Mucosa of gallbladder (tissue), 1 donor: ENCODE measurements around the gene RGS3. TPM values are rescaled to one million over a fixed set of nuclear protein-coding genes. Genes with fewer than 3 reads are reported as not detected.

Source experiments
- DNase-seq: peaks from one replicate; pipeline ENCODE4 v3.0.0-alpha.2; 2020; ENCODE audit warnings: low spot score
- total RNA-seq: library from RNA; stranded (reverse); gene quantifications from one replicate; pipeline ENCODE4 v1.2.1, GENCODE V29; 2021
- donor health status: DM: no; HTN: no; CAD: no.

RGS3 gene
- total RNA-seq, 1 donor from 2014 or later: 142 TPM

DNA sequence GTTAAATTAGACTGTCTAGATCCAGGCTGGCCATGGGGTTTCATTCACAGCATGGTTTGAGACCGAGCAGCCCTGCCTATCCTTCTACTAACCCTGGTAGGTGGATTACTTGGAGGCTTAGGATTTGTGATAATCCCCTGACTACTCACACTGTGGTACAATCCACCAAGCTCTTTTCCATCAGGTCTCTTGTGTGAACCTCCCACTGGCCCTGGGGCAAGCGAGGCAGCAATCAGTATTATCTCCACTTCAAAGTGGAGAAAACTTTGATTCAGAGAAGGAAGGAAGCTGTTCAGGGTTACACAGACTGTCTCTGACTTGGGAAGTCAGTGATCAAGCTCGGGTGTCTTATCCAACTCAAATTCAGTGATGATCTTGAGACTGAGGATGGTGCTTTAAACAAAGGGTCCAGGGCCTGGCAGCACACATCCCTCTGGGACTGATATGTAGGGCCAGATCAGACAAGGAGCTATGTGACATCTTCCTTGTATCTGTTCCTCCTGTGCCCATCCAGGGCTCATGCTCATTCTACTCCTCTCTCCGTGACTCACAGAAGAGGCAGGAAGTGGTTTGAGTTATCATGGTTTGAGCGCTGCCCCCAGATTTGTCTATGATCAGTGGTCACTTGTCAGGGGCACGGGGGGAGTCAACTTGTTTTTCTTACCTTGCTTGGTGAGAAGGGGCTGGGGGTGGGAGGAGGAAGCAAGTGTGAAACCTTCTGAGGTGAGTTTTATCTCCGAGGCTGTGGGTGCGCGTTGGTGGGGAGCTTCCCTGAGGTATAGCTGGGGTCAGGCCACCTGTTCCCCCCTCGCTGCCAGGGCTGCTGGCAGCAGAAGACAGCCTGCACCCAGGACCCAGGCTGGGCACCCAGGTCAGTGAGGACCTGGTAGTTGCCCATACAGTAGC, 48.6 kb downstream of the RGS3 start:
- no peak for DNase-seq

GRCh38 chr9:113513111-113513510, 49.6 kb downstream of the RGS3 start:
- DNase-seq: no peak

GRCh38 chr9:113513536-113513935, 50.0 kb downstream of the RGS3 start:
- no peak for DNase-seq

DNA sequence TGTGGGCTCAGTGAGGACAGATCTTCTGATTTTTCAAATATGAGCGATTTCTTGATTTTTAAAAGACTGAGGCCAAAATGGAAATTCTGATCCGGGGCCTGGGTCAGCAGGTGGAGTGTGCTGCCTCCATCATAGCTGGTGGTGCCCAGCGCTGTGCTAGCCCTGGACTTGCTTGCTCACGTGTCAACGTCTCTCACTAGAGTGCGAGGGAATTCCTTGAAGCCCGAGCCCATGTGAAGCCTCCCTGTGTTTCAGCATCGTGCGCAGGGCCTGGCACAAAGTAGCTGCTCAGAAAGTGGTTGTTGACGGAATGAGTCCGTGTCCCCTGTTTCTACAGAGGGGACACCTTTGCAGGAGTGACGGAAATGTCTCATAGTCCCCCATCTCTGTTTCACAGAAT, 50.5 kb downstream of the RGS3 start:
- no peak for DNase-seq

- DNase-seq: no peak
Measured at GRCh38 chr9:113514748-113515147, 51.2 kb downstream of the RGS3 start.

- DNase-seq: no peak
Measured at GRCh38 chr9:113515862-113516261, 52.3 kb downstream of the RGS3 start.

GRCh38 chr9:113516840-113517577, 53.5 kb downstream of the RGS3 start:
- peak; percentile 13 for DNase-seq

DNA sequence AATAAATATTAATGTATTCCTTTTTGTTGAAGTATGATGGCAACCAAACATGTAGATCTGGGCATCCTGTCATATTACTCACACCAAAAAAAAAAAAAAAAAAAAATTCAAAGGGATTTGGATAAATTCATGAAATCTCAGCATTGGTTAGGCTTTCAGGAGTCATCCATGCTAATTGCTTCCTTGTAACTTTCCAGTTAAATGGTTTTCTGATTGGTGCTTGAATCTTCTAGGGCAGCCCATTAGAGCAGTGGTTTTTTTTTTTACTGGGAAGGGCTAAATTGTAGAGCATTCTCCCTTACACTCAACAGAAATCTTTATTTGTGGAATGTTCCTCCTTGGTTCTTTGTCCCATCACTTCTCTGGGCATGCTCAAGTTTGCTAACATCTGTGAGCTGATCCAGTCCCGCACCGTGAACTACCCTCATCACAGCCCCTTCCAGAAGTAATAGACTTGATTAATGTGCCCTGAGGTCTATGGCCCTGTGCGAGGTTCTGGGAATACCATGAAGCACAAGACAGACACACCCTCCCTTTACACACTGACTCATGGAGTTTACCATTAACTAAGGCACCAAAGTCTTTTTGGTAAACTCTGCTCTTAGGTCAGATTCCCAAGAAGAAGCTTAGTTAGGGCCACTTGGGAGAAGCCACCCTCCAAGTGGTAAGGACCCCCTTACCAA, 56.0 kb downstream of the RGS3 start:
- DNase-seq: peak; percentile 68

DNA sequence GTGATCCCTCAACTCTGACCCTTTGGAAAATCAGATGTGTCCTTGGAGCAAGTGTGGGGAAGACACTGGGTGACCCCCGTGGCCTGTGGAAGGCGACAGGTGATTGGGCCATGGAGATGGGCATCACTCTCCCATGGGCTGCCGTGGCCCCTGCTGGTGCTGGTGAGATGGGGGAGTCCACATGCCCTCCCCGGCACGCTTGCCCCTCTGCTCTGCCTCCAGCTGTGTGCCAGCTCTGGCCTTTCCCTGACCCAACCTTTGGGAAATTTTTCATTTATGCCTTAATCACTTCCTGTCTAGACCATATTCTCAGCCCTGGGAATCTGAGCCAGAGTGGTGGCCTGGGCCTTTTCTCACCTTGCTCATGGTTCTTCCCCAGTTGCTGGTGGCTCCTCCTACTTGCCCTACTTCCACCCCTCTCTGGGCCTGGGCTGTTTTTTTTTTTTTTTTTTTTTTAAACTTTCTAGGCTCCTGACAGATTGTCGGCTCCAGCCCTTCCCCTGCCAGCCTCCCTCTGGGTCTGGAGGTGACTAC, 56.6 kb downstream of the RGS3 start:
- peak; percentile 61 for DNase-seq

DNA sequence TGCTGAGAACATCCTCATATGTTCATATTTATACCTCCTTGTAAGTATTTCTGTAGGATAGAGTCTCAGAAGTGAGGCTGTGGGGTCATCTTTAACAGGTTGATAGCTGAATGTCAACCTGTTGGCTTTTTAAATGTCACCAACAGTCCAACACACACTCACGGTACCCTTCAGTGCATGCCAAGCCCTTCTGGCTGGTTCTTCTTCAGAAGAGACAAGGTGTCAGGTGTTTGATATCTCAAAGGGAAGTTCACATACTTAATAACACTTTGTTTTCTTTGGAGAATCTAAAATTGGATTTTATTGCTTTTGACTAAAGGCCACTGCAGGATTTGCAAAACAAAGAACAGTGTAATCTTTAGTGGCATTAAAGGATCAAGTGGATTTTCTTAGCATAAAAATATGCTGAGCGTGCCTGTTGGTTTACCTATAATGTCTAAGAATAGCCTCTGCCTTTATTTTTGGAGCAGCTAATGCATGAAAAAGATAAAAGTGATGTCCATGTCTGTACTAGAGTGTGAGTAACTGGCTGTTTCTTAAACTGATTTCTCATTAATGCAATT, 58.2 kb downstream of the RGS3 start:
- no peak for DNase-seq

DNA sequence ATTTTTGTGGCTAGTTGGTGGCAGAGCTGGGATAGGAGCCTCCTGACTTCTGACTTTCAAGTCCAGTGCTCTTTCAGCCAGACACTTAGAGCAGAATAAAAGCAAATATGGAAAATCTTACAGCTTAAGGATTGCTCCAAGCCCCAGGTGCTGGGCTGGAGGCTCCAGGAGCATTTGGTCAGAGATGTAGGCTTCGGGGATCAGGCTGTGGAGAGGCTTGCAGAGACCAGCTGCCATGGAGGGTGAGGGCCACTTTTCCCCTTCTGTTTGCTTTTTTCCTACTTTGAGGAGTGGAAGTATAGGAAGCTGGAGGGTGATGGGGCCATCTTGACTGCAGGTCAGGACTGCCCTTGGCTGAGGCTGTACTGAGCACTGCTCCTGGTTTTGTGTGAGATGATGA, 58.9 kb downstream of the RGS3 start:
- DNase-seq: no peak

- no peak for DNase-seq
Measured at GRCh38 chr9:113522858-113523257, 59.3 kb downstream of the RGS3 start.

DNA sequence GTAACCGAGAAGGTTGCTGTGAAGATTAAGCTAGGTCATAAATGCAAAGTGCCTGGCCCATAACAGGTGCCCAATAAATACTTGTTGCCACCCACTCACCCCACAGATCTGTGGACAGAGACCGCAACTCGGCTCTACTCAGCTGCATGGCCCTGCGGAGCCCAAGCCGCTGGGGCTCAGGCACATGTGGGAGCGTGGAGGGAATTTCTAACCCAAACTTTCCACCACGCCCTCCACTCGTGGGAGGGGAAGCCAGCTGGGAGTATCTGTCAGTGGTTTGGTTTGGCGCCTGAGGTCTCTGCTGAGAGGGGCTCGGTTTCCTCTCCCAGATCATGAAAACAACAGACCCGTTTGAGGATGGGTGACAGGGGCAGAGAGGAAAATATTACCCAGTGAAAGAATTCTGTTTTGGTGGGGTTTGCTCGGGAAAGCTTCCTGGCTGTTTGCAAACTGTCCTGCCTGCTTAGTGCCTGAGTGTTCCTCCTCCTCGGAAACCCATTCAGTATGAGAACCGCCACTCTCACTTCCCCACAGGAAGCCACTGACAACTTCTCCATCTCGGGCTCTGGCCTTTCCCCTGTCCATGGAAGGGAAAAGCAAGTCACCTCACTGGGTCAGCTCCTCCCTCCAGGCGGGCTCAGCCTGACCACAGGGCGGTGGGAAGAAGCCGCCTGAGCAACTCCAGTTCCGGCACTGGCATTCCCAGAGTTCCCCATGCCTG, 60.1 kb downstream of the RGS3 start:
- DNase-seq: peak; percentile 32

- no peak for DNase-seq
Measured at GRCh38 chr9:113524468-113524867, 60.9 kb downstream of the RGS3 start.

DNA sequence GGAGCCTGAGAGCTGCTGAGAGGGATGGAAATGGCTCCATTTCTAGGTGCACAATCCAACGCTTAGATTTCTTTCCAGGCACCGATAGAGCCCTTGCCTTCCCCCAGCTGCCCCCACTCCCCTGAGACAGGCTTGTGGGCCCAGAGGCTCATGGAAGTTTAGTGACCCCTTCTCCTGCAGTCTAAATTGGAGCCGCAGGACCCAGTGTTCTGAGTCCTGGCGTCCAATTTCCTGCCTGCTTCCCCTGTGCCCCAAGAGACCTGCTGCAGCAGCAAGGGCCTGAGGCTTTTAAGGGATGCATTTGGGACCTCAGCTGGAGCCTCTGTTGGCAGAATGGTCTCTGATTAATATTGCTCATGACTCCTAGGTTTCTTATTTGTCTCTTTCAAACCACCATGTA, 61.7 kb downstream of the RGS3 start:
- DNase-seq: no peak

- no peak for DNase-seq
Measured at GRCh38 chr9:113525831-113526230, 62.3 kb downstream of the RGS3 start.

DNA sequence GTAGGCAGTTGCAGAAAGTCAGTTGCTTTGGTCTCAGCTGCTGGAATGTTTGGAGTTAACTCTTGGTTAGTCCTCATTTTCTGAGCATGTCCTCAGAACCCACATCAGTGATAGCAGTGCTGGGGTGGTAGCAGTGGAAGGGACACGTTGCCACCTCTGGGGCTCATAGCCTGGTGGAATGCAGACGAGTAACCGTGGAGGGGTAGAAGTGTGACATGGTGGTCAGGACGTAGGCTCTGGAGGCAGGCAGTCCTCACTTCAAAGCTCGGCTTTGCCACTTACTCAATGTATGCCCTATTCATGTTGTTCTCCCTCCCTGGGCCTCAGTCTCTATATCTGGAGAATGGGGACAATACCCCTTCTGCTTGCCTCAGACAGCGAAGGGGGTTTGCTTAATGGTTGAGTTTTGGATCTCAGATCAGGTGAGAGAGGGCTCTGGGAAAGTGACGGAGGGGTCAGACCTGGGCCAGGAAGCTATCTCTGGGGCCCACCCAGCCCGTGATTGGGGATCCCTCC, 62.8 kb downstream of the RGS3 start:
- no peak for DNase-seq

GRCh38 chr9:113526841-113527240, 63.3 kb downstream of the RGS3 start:
- DNase-seq: peak; percentile 37

- DNase-seq: peak; percentile 66
Measured at GRCh38 chr9:113528088-113528487, 64.6 kb downstream of the RGS3 start.

- no peak for DNase-seq
Measured at GRCh38 chr9:113528811-113529210, 65.3 kb downstream of the RGS3 start.
